DMS79 treated with DMSO at 0.1 percent for 48 hours (cell line): ENCODE data around the gene OR1N2.
"Not testable (repeated sequence)": the region's sequence is repeated elsewhere in the genome, so short reads cannot be mapped to it uniquely, and the experiment has no call there.

Experiments
- DNase-seq: peaks from one replicate; lab custom pipeline; 2025; lab: John Stamatoyannopoulos, UW

Gene OR1N2

GRCh38 chr9:122552812-122553211, at the start of gene OR1N2:
Gene OR1N2 (plus strand): TSS chr9:122553112. CDS start chr9:122553212, 100 bp downstream.
- DNase-seq, result no peak

- DNase-seq, result no peak
Measured at GRCh38 chr9:122506964-122507363, 45.9 kb upstream of the OR1N2 start.

- DNase-seq, result no peak
Measured at GRCh38 chr9:122510502-122510901, 42.4 kb upstream of the OR1N2 start, which contains the start of gene OR1J2. Gene OR1J2 (plus strand): TSS chr9:122510802. CDS start chr9:122510802, 0 bp downstream.

GRCh38 chr9:122518226-122518625, 34.7 kb upstream of the OR1N2 start:
- no peak for DNase-seq

GRCh38 chr9:122518841-122519240, 34.1 kb upstream of the OR1N2 start, which contains the start of gene OR1J4:
Gene OR1J4 (plus strand): TSS chr9:122519141. CDS start chr9:122519141, 0 bp downstream.
- DNase-seq, result no peak

- DNase-seq, result no peak
Measured at GRCh38 chr9:122519376-122519775, 33.5 kb upstream of the OR1N2 start.

- DNase-seq, result no peak
Measured at GRCh38 chr9:122526602-122527001, 26.3 kb upstream of the OR1N2 start.

- no peak for DNase-seq
Measured at GRCh38 chr9:122527193-122527592, 25.7 kb upstream of the OR1N2 start, which contains the start of gene OR1N1. Gene OR1N1 (minus strand): TSS chr9:122527293. CDS start chr9:122527293, 0 bp downstream.

GRCh38 chr9:122531157-122531556, 21.8 kb upstream of the OR1N2 start:
- not testable (repeated sequence) for DNase-seq

GRCh38 chr9:122536134-122536533, 16.8 kb upstream of the OR1N2 start:
- no peak for DNase-seq

- DNase-seq, result not testable (repeated sequence)
Measured at GRCh38 chr9:122537066-122537465, 15.8 kb upstream of the OR1N2 start.

GRCh38 chr9:122538757-122539156, 14.2 kb upstream of the OR1N2 start:
- DNase-seq, result no peak

- DNase-seq, result no peak
Measured at GRCh38 chr9:122546196-122546595, 6.7 kb upstream of the OR1N2 start.

GRCh38 chr9:122551371-122551770, 1.5 kb upstream of the OR1N2 start:
- DNase-seq, result no peak

GRCh38 chr9:122561446-122561845, 8.5 kb downstream of the OR1N2 start:
- DNase-seq, result no peak

GRCh38 chr9:122562134-122562760, 9.3 kb downstream of the OR1N2 start:
- DNase-seq, result no peak

- DNase-seq, result no peak
Measured at GRCh38 chr9:122567901-122568300, 15.0 kb downstream of the OR1N2 start.

- DNase-seq, result no peak
Measured at GRCh38 chr9:122572456-122572855, 19.5 kb downstream of the OR1N2 start.

- DNase-seq, result no peak
Measured at GRCh38 chr9:122579874-122580273, 27.0 kb downstream of the OR1N2 start.

- DNase-seq, result no peak
Measured at GRCh38 chr9:122580360-122580759, 27.4 kb downstream of the OR1N2 start.

- DNase-seq, result not testable (repeated sequence)
Measured at GRCh38 chr9:122583284-122583683, 30.4 kb downstream of the OR1N2 start, which contains the start of gene OR1L8. Gene OR1L8 (minus strand): TSS chr9:122583384. CDS start chr9:122568477, 14,907 bp downstream.
